ENCODE data around the gene APMAP.
"Not testable (repeated sequence)": the region's sequence is repeated elsewhere in the genome, so short reads cannot be mapped to it uniquely, and the experiment has no call there.

APMAP gene

DNA sequence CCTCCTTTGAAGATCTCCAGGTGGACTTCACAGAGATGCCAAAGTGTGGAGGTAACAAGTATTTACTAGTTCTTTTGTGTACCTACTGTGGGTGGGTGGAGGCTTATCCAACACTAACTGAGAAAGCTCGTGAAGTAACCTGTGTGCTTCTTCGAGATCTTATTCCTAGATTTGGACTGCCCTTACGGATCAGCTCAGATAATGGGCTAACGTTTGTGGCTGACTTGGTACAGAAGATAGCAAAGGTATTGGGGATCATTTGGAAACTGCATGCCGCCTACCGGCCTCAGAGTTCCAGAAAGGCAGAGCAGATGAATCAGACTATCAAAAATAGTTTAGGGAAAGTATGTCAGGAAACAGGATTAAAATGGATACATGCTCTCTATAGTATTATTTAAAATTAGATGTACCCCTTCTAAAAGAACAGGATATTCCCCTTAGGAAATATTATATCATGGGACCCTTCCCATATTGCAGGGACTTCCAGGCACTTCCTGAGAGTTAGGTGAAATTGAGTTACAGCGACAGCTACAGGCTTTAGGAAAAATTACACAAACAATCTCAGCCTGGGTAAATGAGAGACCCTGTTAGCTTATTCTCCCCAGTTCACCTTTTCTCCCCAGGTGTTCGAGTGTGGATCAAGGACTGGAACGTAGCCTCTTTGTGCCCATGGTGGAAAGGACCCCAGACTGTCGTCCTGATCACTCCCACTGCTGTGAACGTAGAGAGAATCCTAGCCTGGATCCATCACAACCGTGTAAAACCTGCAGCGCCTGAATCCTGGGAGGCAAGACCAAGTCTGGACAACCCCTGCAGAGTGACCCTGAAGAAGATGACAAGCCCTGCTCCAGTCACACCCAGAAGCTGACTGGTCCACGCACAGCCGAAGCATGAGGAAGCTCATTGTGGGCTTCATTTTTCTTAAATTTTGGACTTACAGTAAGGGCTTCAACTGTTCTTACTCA, 61.5 kb downstream of the APMAP start:
- not testable (repeated sequence) for DNase-seq (ENCODE audit: low read depth)

DNA sequence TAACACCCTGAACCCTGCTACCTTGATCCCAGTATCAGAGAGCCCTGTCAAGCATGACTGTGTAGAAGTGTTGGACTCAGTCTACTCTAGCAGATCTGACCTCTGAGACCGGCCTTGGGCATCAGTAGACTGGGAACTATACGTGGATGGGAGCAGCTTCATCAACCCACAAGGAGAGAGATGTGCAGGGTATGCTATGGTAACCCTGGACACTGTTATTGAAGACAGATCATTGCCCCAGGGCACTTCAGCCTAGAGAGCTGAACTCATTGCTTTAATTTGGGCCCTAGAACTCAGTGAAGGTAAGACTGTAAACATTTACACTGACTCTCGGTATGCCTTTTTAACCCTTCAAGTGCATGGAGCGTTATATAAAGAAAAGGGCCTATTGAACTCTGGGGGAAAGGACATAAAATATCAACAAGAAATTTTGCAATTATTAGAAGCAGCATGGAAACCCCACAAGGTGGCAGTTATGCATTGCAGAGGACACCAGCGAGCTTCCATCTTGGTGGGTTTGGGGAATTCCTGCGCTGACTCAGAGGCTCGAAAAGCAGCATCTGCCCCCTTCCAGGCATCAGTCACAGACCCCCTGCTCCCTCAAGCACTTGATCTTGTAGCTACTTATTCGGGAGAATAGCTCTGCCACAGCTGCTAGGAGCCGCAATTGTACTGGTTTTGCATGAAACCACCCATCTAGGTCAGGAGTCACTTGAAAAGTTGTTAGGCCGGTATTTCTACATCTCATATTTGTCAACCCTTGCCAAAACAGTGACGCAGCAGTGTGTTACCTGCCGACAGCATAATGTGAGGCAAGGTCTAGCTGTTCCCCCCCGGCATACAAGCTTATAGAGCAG, 62.5 kb downstream of the APMAP start:
- peak; percentile 19 for DNase-seq (ENCODE audit: low read depth)

DNA sequence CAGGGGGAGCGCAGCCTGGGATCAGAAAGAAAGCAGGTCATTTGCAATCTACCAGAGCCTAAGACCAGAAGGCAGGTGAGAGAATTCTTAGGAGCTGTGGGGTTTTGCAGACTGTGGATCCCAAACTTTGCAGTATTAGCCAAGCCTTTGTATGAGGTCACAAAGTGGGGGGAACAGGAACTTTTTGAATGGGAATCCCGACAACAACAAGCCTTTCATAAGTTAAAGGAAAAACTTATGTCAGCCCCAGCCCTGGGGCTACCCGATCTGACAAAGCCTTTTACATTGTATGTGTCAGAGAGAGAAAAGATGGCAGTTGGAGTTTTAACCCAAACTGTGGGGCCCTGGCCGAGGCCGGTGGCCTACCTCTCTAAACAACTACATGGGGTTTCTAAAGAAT, 63.3 kb downstream of the APMAP start:
- DNase-seq (ENCODE audit: low read depth), result not testable (repeated sequence)

DNA sequence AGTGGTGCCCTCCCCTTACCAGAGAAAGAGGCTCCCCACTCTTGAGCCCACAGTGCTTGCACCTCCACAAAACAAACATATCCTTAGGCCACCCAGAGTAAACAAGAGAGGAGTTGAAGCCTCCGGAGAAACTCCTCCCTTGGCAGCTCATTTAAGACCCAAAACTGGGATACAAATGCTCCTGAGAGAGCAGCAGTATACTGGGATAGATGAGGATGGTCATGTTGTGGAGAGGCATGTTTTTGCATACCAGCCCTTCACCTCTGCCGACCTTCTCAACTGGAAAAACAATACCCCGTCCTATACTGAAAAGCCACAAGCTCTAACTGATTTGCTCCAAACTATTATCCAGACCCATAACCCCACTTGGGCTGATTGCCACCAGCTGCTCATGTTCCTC, 71.8 kb downstream of the APMAP start:
- not testable (repeated sequence) for DNase-seq (ENCODE audit: low read depth)

DNA sequence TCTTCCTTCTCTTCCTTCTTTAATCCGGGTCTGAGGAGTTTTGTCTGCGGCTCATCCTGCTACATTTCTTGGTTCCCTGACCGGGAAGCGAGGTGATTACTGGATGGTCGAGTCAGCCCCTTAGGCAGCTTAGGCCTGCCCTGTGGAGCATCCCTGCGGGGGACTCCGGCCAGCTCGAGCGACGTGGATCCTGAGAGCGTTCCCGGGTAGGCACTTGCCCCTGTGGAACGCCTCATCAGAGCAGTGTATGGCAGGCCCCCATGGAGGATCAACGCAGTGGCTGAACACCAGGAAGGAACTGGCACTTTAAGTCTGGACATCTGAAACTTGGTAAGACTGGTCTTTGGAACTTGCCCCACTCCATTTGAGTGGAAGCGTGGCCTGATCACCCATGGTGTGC, 72.9 kb downstream of the APMAP start:
- not testable (repeated sequence) for DNase-seq (ENCODE audit: low read depth)

DNA sequence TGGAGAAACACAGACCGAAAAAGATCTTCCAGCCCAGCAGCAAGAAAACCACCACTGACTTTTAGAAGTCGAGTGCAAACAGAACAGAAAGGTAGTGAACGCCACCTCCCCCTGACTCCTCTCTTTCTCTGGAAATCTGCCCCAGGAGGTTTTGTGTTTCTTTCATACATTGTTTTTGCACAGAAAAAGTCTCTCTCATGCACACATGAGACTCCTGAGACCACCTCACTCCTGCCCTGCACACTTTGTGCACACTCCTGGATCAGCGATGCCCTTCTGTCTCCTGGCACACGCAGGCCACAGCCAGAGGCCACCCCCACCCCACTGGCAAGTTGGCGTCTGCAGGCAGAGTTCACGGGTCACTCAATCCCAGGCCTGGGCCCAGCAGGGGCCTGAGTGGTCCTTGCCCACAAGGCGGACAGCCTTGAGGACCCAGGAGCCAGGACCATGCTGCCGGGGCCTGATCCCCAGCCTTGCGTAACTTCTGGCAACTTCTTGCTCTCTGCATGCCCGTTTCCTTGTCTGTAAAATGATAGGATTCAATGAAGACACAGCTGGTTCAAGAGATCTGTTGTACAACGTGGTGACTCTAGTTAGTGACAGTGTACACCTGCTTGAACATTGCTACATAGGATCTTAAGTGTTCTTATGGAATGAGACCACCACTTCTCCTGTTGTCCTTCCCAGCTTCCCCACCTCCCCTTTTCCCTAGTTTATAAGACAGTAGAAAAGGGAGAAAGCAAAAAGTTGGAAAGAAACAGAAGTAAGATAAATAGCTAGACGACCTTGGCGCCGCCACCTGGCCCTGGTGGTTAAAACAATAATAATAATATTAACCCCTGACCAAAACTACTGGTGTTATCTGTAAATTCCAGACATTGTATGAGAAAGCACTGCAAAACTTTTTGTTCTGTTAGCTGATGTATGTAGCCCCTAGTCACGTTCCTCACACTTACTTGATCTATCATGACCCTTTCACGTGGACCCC, 73.7 kb downstream of the APMAP start:
- no peak for DNase-seq (ENCODE audit: low read depth)

DNA sequence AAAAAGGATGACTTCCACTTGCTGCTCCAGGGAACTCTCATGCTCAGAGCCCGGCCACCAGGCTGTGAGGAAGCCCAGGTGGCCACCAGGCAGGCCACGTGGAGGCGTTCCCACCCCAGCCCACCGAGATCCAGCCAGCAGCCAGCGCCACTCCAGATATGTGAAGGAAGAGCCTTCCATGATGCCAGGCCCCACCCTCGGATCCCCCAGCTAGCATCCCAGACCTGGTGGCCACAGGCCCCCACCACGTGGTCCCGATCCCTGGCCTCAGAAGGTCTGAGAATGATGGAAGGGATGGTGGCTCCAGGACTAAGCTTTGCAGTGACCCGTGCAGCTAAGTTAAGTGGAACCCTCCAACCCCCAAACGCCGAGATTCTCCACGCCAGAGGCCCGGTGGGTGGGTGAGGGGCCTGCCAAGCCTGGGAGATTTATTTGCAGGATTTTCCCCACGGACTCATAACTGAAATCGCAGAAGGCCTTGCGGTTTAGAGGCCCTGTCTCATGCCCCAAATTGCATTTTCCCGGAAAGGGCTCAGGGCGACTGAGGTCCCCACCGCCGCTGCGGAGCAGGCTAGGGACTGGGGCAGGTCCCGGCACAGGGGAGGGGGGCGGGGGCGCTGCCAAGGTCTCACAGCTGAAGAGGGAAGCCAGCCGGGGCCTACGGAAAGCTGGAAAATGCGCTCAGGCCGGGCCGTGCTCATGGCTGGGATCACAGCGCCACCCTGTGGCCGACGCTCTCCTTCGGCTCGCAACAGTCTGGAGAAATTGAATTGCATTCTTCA, 74.6 kb downstream of the APMAP start:
- peak; percentile 9 for DNase-seq (ENCODE audit: low read depth)

DNA sequence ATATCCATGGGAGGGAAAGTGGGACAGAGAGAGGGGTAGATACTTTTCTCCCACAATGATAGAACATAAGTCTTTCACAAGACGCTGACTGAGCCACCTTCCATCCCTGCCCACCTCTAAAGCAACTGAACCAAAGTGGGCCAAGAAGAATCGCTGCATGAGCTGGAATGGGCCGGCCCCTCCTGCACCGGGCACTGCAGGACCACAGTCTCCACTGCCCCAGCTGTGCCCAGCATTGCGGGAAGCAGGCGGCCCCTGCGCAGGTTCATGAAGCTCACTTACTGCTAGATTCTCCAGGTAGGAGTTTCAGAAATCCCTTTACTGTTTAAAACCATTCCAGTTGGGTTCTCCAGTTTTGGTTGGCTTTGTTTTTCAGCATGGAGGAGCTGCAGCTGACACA, 75.5 kb downstream of the APMAP start:
- no peak for DNase-seq (ENCODE audit: low read depth)

DNA sequence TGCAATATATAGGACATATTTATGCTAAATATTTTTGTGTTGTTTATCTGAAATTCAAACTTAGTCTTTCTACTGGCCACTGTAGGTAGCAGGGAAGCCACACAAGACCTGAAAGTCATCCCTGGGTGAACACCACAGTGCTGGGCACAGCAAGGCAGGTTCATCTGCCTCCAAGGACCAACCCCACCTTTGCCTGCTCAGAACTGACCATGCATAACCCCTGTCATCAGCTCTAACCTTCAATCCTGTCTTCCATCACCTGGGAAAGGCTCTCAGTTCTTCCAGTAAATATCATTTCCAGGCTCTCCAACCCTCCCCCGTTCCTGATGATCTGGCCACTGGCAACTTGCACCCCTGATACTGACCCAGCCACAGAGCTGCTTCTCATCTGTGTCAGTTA, 76.1 kb downstream of the APMAP start:
- no peak for DNase-seq (ENCODE audit: low read depth)

DNA sequence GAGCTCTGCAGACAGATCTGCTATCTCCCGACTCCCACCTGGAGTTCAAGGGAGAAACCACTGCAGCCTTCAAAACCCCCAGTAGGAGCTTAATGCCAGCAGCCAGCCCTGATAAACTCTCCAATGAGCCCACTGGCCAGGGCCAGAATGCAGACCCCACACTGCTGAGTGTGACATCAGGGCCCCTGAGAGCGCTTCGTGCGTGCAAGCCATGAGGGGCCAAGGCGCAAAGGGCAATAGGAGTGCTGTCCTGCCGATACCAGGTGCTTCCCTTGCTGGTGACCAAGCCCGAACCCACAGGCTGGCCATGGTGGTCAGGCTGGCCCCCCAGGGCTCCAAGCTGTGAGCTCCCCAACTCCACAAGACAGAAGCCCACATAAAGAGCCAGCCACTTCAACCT, 76.7 kb downstream of the APMAP start:
- DNase-seq (ENCODE audit: low read depth), result no peak

DNA sequence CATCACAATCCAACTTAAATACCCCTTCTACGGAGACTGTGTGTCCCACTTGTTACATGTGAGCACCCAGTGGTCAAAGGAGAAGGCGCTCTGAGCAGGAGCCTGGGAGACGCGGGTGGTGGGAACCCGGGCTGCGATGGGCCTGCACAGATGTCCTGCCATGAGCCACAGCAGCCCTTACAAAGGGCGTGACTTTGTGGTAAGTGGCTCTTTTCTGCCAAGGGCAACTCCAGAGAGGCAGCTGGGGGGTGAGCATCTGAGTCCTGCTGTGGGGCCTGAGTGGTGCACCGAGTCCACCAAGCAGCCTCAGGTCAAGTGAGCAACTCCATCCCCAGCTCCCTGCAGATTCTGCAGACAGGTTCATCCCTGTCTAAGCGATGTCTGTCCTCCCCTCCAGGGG, 77.1 kb downstream of the APMAP start:
- DNase-seq (ENCODE audit: low read depth), result no peak

DNA sequence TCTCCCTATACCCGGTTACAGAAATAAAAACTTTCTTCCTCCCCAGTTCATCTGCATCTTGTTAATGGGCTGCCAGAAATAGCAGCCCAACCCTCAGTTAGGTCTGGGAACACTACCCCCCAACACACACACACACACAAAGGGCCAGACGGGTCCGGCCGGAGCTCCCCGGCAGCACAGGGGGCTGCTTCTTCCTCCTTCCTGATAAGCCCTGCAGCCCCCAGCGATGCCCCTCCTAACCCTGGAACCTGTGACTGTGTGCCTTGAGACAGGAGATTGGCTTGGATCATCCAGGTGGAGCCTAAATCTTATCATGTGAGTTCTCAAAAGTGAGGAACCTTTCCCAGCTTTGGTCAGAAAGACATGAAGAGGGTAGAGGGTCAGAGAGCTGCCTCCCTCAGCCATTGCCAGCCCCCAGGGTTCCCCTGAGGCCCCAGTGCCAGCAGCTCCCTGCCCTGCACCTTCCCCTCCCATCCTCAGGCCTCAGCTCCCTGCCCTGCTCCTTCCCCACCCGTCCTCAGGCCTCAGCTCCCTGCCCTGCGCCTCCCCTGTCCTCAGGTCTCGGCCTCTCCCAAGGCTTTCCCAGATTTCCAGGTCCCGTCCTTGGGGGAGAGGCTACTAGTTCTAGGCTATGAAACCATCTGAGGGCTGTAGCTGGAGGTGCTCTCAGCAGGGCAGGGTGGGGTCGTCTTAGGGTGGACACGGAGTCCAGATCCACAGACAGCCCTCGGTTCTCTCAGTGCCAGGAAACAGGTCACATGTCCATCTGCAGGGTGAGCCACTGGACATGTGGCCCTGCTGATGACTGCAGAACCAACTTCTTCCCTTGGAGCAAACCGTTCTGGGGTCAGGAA, 77.9 kb downstream of the APMAP start:
- no peak for DNase-seq (ENCODE audit: low read depth)

DNA sequence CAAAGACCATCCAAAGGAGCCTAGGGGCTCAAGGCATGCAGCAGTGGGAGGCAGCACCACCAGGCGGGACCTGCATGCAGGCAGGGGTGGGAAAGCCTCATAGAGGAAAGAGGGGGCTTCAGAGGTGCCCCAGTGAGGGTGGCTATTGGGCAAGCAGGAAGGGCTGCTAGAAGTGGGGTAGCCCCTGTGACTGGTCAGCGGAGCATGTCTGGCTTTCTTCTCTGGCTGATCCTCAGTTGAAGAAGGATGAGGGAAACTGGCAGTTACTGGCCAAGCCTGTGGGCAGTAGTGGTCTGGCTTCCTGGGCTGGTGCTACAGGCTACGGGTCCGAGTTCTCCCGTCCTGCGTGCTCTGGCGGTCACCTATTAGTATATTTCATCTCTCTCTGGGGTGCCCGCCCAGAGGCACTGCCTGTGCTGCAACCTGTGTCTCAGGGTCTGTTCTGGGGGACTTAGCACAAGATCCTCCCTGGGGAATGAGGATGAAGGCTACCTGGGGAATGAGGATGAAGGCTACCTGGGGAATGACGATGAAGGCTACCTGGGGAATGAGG, 79.4 kb downstream of the APMAP start:
- no peak for DNase-seq (ENCODE audit: low read depth)
